Activated T-helper 2 cell treated with anti-CD3 and anti-CD28 coated beads, Interferon-gamma antibody, Interleukin-2, Interleukin-4, amounts not matched to agents 10 μg/mL and 5 μg/mL and 100 μg/mL, durations not matched to agents 14 hours and 24 hours and 36 hours (primary cell): ENCODE measurements around the gene B3GNT9. TPM values are rescaled to one million over a fixed set of nuclear protein-coding genes. Genes with fewer than 3 reads are reported as not detected.
A peak's percentile ranks its signal among the peaks of the same experiment; 100 is the strongest.

Source experiments
- DNase-seq: peaks from one replicate; pipeline ENCODE4 v3.0.0; 2021; ENCODE audit warnings: low spot score
- H3K27ac Mint-ChIP-seq: one replicate; pipeline ENCODE4 v1.8.0; 2021; ENCODE audit warnings: mixed read lengths
- H3K27me3 Mint-ChIP-seq: one replicate; pipeline ENCODE4 v1.8.0; 2021; ENCODE audit warnings: low read depth, mixed read lengths
- H3K36me3 Mint-ChIP-seq: one replicate; pipeline ENCODE4 v1.8.0; 2021; ENCODE audit warnings: low read depth, mixed read lengths
- H3K4me1 Mint-ChIP-seq: one replicate; pipeline ENCODE4 v1.8.0; 2021; ENCODE audit warnings: low read depth, mixed read lengths
- H3K4me3 Mint-ChIP-seq: one replicate; pipeline ENCODE4 v1.8.0; 2021; ENCODE audit warnings: low read depth, mild to moderate bottlenecking, moderate library complexity, mixed read lengths
- H3K9me3 Mint-ChIP-seq: one replicate; pipeline ENCODE4 v1.8.0; 2021; ENCODE audit warnings: mixed read lengths
- intact Hi-C: fragments of 100-400 bp; cut with micrococcal nuclease; formaldehyde crosslinking; loops from one replicate; pipeline ENCODE4 v1.15.1; 2023
- total RNA-seq: library from RNA; stranded (reverse); gene quantifications from 2 replicates; pipeline ENCODE4 v1.2.3, GENCODE V29; 2022

B3GNT9 gene
- total RNA-seq, 1 donor from 2014 or later, result 5.1 TPM

DNA sequence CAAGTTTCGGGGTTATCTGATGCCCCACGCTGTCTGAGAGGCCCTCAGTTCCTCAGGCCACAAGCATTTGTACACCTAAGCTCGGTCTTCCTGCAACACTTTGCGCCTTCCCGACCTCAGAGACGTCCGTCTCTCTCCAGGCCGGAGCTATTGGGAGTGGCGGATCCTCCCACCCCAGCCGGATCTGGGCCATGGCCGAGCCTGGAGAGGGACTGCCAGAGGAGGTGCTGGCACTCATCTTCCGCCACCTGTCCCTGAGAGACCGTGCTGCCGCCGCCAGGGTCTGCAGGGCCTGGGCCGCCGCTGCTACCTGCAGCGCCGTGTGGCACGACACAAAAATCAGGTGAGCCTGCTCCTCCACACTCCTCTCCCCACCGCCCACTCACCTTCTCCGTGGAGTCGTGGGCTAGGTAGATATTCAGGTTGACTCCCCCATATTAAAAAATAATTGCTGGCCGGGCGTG lies 10.8 kb upstream of the B3GNT9 start:
- peaks cover 43% of the 10 kb centered on the region for H3K4me1 Mint-ChIP-seq
- no peak for DNase-seq
- intact Hi-C loops, result loop anchor here (2.0 kb wide), 4 partner anchors 13 to 65 kb away; partner anchors contain the start of genes MATCAP1, PHAF1 and TMEM208
- peaks cover 17% of the 10 kb centered on the region for H3K27me3 Mint-ChIP-seq
- no peaks in the 10 kb centered on the region for H3K9me3 Mint-ChIP-seq
- peaks cover 24% of the 10 kb centered on the region for H3K36me3 Mint-ChIP-seq
- peak overlapping the region; percentile 30 for H3K4me3 Mint-ChIP-seq
- no peak overlapping the region for H3K27ac Mint-ChIP-seq

DNA sequence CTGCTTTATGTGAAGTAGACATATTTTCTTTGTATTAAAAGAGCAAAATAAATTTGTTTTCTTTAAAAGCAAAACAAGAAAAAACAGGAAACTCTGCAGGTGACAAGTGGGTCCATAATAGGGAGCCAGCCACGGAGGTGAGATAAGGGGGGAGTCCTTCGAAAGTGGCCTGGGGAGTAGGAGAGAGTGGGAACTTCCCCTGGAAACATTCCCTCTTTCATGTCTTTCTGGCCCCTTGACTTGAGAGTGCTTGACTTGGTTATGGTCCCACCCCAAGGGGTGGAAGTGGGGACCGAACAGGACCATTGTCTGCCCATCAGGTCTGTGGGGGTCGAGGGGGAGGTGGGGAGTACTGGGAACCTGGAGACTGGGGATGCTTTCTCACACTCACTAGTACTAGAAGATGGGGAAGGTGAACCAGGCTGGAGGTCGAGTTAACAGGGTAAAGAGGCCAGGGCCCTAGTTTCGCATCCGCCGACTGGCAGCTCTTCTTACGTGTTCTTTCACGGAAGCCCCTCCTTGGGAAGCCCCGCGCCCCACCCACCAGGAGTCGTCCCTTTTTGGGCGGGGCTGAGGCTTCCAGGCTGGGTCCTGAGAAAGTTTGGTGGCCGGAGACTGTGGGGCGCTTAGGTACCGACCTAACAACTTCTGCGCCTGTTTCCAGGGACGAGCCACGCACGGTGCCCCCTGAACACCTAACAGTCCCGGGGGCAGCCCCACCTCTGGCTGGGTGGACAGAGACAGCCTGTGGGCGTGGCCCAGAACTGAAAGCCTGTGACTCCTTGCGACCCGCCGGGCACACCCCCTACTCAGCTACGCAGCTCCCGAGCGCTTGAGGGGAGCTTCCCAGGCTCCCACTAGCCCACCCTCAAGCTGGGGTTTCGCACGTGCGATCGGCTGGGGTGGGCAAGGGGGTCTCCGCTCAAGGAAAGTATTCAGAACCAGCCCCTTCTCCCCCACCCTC lies 8.1 kb upstream of the B3GNT9 start:
- H3K4me1 Mint-ChIP-seq, result peaks cover 44% of the 10 kb centered on the region
- peak overlapping the region; percentile 91 for H3K4me3 Mint-ChIP-seq
- peaks cover 30% of the 10 kb centered on the region for H3K36me3 Mint-ChIP-seq
- peak; percentile 84 for DNase-seq
- peaks cover 5% of the 10 kb centered on the region for H3K27me3 Mint-ChIP-seq
- intact Hi-C loops, result loop anchor here (1.0 to 10.0 kb wide), 3 partner anchors 11 to 284 kb away; partner anchors contain the start of gene NOL3
- H3K9me3 Mint-ChIP-seq, result no peaks in the 10 kb centered on the region
- peak overlapping the region; percentile 85 for H3K27ac Mint-ChIP-seq

DNA sequence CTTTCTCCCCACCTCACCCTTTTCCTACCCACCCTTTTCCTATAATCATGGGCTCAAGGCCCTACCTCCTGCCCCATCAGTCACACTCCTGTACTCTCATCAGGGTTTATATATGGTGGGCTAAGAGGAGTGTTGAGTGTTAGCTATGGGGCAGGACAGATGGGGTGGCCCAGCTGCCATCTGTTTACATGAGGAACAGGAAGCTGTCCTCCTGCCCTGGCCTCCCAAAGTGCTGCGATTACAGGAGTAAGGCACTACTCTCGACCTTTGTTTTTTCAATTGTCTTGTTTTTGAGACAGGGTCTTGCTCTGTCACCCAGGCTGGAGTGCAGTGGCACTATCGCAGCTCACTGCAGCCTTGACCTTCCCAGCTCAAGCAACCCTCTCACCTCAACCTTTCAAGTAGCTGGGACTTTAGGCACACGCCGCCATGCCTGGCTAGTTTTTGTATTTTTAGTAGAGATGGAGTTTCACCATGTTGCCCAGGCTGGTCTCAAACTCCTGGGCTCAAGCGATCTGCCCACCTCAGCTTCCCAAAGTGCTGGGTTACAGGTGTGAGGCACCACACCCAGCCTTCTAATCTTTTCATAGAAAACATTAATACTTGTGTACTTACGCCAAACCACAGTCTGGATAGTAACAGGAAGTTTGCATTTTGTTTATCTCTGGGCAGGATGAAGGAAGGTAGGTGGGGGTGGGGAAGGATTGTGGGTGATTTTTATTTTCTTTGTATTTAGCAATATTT lies 7.3 kb upstream of the B3GNT9 start:
- H3K4me1 Mint-ChIP-seq, result peaks cover 46% of the 10 kb centered on the region
- H3K36me3 Mint-ChIP-seq, result peaks cover 34% of the 10 kb centered on the region
- no peak for DNase-seq
- H3K27ac Mint-ChIP-seq, result peak overlapping the region; percentile 85
- intact Hi-C loops, result loop anchor here (10.0 kb wide), 1 partner anchor 283 kb away; no protein-coding TSS in a partner anchor
- H3K27me3 Mint-ChIP-seq, result peaks cover 5% of the 10 kb centered on the region
- no peaks in the 10 kb centered on the region for H3K9me3 Mint-ChIP-seq
- peak overlapping the region; percentile 91 for H3K4me3 Mint-ChIP-seq

DNA sequence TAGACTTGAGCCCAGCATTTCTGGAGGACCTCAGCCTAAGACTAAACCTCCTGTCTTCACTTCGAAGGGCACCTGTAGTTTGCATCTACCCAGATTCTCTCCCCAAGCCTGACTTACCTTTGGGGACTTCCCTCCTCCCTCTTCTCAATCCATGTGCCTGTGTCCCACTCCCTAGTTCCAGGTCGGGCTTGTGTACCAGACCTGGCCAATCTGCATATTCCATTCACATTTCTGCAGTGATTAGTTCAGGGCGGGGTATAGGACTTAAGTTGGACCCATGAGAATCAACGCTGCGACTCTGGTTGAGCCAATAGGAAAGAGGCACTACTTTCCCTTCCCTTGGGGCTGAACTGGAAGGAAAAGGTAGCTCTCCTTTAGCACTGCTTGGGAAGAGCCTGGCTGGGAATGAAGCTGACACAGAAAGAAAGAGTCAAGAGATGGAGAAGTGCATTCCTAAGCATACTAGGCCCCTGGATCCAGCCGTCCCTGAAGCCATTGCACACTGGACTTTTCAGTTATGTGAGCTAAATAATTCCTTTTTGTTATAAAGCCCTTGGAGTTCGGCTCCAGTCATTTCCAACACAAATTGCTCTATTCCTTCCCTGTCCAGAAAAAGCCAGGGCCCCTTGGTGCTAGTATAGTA lies 6.4 kb upstream of the B3GNT9 start:
- Mint-ChIP-seq H3K4me3 (no peak overlapping the region), H3K36me3 (peaks cover 34% of the 10 kb centered on the region), H3K27me3 (peaks cover 1% of the 10 kb centered on the region), H3K4me1 (peaks cover 46% of the 10 kb centered on the region), H3K27ac (no peak overlapping the region), H3K9me3 (no peaks in the 10 kb centered on the region)
- DNase-seq, result no peak
- intact Hi-C loops, result loop anchor here (10.0 kb wide), 1 partner anchor 282 kb away; no protein-coding TSS in a partner anchor

DNA sequence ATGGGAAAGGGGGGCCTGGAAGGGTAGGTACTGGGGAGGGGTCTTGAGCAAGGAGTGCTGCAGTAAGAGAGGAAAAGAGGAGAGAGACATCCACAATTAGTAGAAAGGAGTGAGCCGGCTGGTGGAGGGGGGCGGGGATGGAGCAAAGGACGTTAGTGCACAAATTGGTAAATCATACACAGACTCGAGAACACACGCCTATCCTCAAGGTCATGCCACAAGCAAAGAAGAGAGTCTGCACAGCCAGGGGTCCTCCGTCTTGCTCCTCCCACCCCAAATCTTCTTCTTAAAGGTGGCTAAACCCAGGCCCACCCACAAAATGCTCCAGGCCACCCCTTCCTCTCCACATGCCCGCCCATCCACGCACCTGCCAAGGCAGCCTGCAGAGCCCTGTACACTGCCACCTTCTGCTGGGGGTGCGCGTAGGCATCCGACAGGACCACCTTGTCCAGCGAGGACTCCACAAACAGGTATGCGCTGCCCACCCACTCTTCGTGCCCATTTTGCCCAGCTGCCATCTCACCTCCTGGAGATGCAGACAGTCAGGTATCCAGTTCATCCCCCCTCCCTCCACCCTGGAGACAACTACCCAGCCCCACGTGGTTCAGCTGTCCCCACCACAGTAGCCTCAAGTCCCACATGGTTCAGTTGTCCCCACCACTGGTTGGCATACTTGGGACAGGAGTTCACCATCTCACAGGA lies 5.5 kb upstream of the B3GNT9 start:
- no peak overlapping the region for H3K4me3 Mint-ChIP-seq
- intact Hi-C loops, result loop anchor here (10.0 kb wide), 1 partner anchor 281 kb away; no protein-coding TSS in a partner anchor

DNA sequence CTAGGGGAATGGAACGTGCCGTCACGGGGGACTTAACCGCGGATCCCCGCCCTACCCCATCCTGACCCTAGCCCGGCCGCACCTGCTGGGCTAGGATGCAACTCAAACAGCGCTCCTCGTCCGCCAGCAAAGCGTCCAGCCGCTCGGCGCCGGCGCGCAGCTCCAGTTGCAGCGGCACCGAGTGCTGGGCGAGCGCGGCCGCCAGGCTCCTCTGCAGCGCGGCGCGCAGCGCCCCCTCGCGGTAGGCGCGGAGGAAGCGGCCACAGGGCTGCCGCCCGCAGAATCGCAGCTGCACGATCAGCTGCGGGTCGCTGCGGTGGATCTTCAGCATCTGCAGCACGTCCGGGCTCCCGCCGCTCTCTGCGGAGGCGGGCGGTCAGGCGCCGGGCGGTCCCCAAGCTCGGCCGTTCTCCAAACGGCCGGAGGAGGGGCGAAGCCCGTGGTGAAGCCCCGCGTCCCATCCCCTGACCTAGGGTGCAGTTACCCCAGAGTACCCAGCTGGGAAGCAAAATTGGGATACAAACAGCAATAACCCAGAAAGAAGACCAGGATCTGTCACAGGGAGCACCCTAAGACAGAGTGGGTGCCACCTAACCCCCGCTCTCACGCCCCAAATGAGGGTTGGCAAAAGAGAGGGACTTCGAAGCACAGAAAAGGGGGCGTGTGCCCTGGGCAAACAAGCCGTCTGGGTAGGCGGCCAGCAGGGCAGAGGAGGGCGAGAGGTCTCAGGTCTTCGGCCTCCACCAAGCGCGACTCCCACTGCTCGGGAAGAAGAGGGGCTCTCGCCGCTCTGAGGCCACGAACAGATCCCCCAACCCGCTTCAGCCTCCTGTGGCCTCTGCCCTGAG lies 4.7 kb upstream of the B3GNT9 start:
- peak; percentile 77 for DNase-seq
- no peak overlapping the region for H3K27ac Mint-ChIP-seq
- peaks cover 24% of the 10 kb centered on the region for H3K36me3 Mint-ChIP-seq
- peaks cover 1% of the 10 kb centered on the region for H3K27me3 Mint-ChIP-seq
- peak overlapping the region; percentile 70 for H3K4me3 Mint-ChIP-seq
- no peaks in the 10 kb centered on the region for H3K9me3 Mint-ChIP-seq
- H3K4me1 Mint-ChIP-seq, result peaks cover 50% of the 10 kb centered on the region
- intact Hi-C loops, result loop anchor here (1.0 to 10.0 kb wide), 4 partner anchors 137 to 281 kb away; no protein-coding TSS in a partner anchor

More for the DNA sequence above, 5.5 kb upstream of the B3GNT9 start:
- DNase-seq, result peak; percentile 8
- Mint-ChIP-seq H3K9me3 (no peaks in the 10 kb centered on the region), H3K27ac (no peak overlapping the region), H3K4me1 (peaks cover 50% of the 10 kb centered on the region), H3K36me3 (peaks cover 30% of the 10 kb centered on the region), H3K27me3 (peaks cover 1% of the 10 kb centered on the region)

DNA sequence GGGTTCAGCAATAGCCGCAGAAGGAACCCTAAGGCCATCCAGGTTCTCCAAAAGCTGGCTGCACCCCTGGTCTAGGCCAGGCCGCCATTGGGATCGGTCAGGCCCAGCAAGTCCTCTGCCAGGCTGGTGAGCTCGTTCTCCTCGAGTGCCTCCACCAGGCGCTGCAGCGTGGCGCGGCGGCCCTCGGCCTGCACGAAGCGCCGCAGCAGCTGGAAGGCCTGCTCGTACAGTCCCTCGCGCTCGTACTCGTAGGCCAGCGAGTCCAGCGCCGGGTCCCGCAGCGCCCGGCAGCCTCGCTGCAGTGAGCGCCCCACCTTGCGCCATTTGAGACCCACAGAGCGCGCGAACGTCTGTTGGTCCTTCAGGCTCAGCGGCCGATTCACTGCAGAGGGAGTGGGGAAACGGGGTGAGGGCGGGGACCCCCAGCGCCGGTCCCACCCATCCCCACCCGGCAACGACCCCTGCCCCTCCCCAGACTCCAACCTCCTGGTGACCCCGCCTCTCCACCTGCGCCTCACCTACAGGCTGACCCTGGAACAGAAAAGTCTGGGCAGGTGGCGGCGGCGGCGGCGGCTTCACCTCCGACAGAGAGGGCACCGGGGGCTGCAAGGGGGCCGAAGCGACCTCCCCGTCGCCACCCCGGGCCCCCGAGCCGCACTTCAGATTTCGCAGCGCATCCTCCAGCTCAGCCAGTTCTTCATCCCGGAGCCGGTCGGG lies 3.9 kb upstream of the B3GNT9 start:
- no peak overlapping the region for H3K27ac Mint-ChIP-seq
- DNase-seq, result no peak
- intact Hi-C loops, result loop anchor here (1.0 to 10.0 kb wide), 5 partner anchors 33 to 280 kb away; no protein-coding TSS in a partner anchor
- H3K4me3 Mint-ChIP-seq, result peak overlapping the region; percentile 70
- H3K4me1 Mint-ChIP-seq, result peaks cover 50% of the 10 kb centered on the region
- H3K27me3 Mint-ChIP-seq, result peaks cover 1% of the 10 kb centered on the region
- no peaks in the 10 kb centered on the region for H3K9me3 Mint-ChIP-seq
- H3K36me3 Mint-ChIP-seq, result peaks cover 24% of the 10 kb centered on the region

DNA sequence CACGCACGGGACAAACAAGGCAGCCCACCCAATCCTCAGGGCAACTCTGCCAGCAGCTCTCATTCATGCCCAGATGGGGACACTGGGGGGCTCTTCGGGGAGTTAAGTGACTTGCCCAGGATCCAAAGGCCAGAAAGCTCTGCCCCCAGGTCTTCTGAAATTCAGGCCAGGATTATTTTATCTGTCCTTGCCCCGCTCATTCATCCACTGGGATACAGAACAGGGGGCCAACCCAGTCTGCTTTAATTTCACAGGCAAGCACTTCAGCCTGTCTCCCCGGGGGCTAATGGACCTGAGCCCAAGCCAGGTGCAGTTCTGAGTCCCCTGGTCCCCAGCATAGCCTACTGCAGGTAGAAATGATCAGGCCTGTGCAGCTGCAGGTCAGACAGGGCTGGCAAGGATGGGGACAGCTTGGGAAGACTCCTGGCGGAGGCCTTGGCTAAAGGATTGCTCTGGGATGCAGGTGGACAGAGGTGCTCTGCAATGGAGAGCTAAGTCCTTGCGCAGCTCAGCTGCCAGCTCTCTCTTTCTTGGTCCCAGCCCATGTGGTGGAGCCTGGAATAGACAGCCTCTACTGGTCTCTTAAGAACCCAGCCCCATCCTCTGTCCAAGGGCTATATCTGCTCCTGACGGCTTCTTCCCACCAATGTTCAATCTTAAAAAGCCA lies 766 bp upstream of the B3GNT9 start:
- Mint-ChIP-seq H3K4me3 (peak overlapping the region; percentile 74), H3K9me3 (no peaks in the 10 kb centered on the region), H3K27ac (no peak overlapping the region), H3K27me3 (peaks cover 1% of the 10 kb centered on the region), H3K4me1 (peaks cover 27% of the 10 kb centered on the region), H3K36me3 (peaks cover 47% of the 10 kb centered on the region)
- no peak for DNase-seq
- intact Hi-C loops, result loop anchor here (5.0 to 10.0 kb wide), 2 partner anchors 36 to 277 kb away; no protein-coding TSS in a partner anchor

DNA sequence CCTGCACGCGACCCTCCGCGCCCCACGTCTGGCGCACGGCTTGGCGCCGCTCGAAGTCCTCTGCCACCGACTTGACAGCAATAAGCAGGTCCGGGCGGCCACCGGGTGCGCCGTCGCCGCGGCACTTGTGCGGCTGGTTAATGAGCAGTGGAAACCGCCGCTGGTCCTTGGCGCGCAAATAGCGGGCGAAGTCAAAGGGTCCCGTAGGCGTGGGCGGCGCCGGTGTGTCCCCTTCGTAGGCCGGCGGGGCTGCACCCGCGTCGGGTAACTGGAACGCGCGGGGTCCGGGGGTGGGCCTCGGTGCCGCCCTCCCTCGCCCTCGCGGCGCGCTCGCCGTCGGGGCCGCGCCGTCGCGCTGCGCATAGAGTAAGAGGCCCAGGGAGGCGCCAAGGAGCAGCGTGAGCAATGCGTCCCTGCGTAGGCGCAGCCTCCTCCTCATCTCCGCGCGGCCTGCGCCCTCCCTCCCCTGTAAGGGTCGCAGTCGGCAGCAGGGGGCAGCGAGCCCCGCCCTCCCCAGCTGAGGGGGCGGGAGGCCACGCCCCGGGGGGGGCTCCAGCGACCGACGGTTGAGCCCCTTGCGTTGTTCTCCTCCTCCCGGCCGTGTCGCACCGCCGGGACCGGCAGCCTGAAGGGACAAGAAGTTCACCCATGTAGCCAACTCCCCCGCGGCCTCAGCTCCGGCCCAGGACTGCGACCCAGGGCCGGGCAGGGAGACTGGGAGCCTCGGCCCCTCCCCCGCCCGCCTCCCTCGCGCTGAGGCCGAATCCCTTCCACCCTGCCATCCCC lies 558 bp downstream of the B3GNT9 start:
- intact Hi-C loops, result loop anchor here (5.0 to 10.0 kb wide), 2 partner anchors 37 to 275 kb away; no protein-coding TSS in a partner anchor
- peaks cover 19% of the 10 kb centered on the region for H3K4me1 Mint-ChIP-seq
- peak; percentile 39 for DNase-seq

More for the DNA sequence above, 558 bp downstream of the B3GNT9 start:
- H3K4me3 Mint-ChIP-seq, result no peak overlapping the region
- peaks cover under 1% of the 10 kb centered on the region for H3K27me3 Mint-ChIP-seq
- peaks cover 46% of the 10 kb centered on the region for H3K36me3 Mint-ChIP-seq
- H3K9me3 Mint-ChIP-seq, result no peaks in the 10 kb centered on the region
- no peak overlapping the region for H3K27ac Mint-ChIP-seq
